Stimulated activated CD8-positive, alpha-beta memory T cell treated with anti-CD3 and anti-CD28 coated beads, Interleukin-12 subunit alpha, Interleukin-12 subunit beta, amount 100 ng/mL, for 24 hours (primary cell): ENCODE results near the gene RGS14.

Source experiments
- DNase-seq: peaks from one replicate; pipeline ENCODE4 v3.0.0-alpha.2; 2020; ENCODE audit errors: extremely low read depth

RGS14 gene

GRCh38 chr5:177357459-177358351, at the start of gene RGS14:
TSS of gene RGS14 (plus strand) at chr5:177357924. CDS start at chr5:177358025, 101 bp downstream.
- no peak for DNase-seq

GRCh38 chr5:177308740-177309139, 49.0 kb upstream of the RGS14 start:
- DNase-seq, result no peak

- no peak for DNase-seq
Observed at GRCh38 chr5:177309351-177310191, 48.2 kb upstream of the RGS14 start.

GRCh38 chr5:177310332-177310731, 47.4 kb upstream of the RGS14 start:
- no peak for DNase-seq

- DNase-seq, result no peak
Observed at GRCh38 chr5:177310757-177311391, 46.9 kb upstream of the RGS14 start.

GRCh38 chr5:177311392-177311722, 46.4 kb upstream of the RGS14 start:
- no peak for DNase-seq

- peak; percentile 95 for DNase-seq
Observed at GRCh38 chr5:177311723-177312648, 45.7 kb upstream of the RGS14 start, which contains the start of gene MXD3. TSS of gene MXD3 (minus strand) at chr5:177311898. CDS start at chr5:177311830, 68 bp downstream.

GRCh38 chr5:177312649-177313181, 45.0 kb upstream of the RGS14 start:
- DNase-seq, result no peak

- DNase-seq, result no peak
Observed at GRCh38 chr5:177313561-177314259, 44.0 kb upstream of the RGS14 start.

- no peak for DNase-seq
Observed at GRCh38 chr5:177314376-177315342, 43.1 kb upstream of the RGS14 start.

GRCh38 chr5:177315411-177315810, 42.3 kb upstream of the RGS14 start:
- no peak for DNase-seq

- no peak for DNase-seq
Observed at GRCh38 chr5:177316005-177316404, 41.7 kb upstream of the RGS14 start.

GRCh38 chr5:177317959-177318377, 39.8 kb upstream of the RGS14 start:
- DNase-seq, result no peak

- no peak for DNase-seq
Observed at GRCh38 chr5:177319913-177320588, 37.7 kb upstream of the RGS14 start.

- no peak for DNase-seq
Observed at GRCh38 chr5:177320879-177321278, 36.8 kb upstream of the RGS14 start.

GRCh38 chr5:177325868-177326381, 31.8 kb upstream of the RGS14 start:
- DNase-seq, result no peak

GRCh38 chr5:177327539-177328522, 29.9 kb upstream of the RGS14 start:
- DNase-seq, result no peak
